ENCODE data around the gene RABL2A. TPM values are rescaled to one million over a fixed set of nuclear protein-coding genes. Genes with fewer than 3 reads are reported as not detected.
A peak's percentile ranks its signal among the peaks of the same experiment; 100 is the strongest.
"Not testable (repeated sequence)": the region's sequence is repeated elsewhere in the genome, so short reads cannot be mapped to it uniquely, and the experiment has no call there.

The RABL2A gene
- total RNA-seq, 1 experiment from 2014 or later = 17.6 TPM

GRCh38 chr2:113609822-113610221 lies 17.2 kb upstream of the RABL2A start:
- DNase-seq (ENCODE audit: unreplicated experiment); H3K4me1 Mint-ChIP-seq (ENCODE audit: insufficient read depth, unreplicated experiment); BruUV-seq (replicated peaks); H3K27ac Mint-ChIP-seq (ENCODE audit: low read depth, unreplicated experiment); H3K27me3 Mint-ChIP-seq (ENCODE audit: insufficient read depth, unreplicated experiment); POLR2A ChIA-PET; CTCF ChIA-PET; H3K9me3 Mint-ChIP-seq (ENCODE audit: unreplicated experiment); intact Hi-C loops (cut with micrococcal nuclease); H3K36me3 Mint-ChIP-seq (ENCODE audit: insufficient read depth, unreplicated experiment); H3K4me3 Mint-ChIP-seq (ENCODE audit: unreplicated experiment): not testable (repeated sequence)

- CTCF ChIA-PET; H3K9me3 Mint-ChIP-seq (ENCODE audit: unreplicated experiment); intact Hi-C loops (cut with micrococcal nuclease); H3K4me3 Mint-ChIP-seq (ENCODE audit: unreplicated experiment); H3K27me3 Mint-ChIP-seq (ENCODE audit: insufficient read depth, unreplicated experiment); DNase-seq (ENCODE audit: unreplicated experiment); BruUV-seq (replicated peaks); POLR2A ChIA-PET; H3K36me3 Mint-ChIP-seq (ENCODE audit: insufficient read depth, unreplicated experiment); H3K27ac Mint-ChIP-seq (ENCODE audit: low read depth, unreplicated experiment): not testable (repeated sequence)
- H3K4me1 Mint-ChIP-seq (ENCODE audit: insufficient read depth, unreplicated experiment) = peaks cover 10% of the 10 kb centered on the region
Measured at GRCh38 chr2:113621002-113621401, 6.1 kb upstream of the RABL2A start.

DNA sequence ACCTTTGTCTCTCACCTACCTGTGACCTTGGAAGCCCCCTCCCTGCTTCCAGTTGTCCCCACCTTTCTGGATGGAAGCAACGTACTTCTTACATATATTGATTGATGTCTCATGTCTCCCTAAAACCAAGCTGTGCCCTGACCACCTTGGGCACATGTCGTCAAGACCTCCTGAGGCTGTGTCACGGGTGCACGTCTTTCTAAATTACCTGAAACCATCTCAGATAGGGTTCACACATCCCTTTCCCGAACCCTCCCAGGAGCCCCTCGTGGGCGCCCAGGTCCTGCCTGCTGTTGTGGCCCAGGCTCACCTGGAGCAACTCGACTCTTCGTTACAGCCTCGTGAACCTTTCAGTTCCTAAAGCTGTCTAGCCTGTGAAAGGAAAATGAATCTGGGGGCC lies 1.2 kb upstream of the RABL2A start:
- POLR2A ChIA-PET; CTCF ChIA-PET; intact Hi-C loops (cut with micrococcal nuclease); DNase-seq (ENCODE audit: unreplicated experiment); H3K27me3 Mint-ChIP-seq (ENCODE audit: insufficient read depth, unreplicated experiment); H3K9me3 Mint-ChIP-seq (ENCODE audit: unreplicated experiment); H3K27ac Mint-ChIP-seq (ENCODE audit: low read depth, unreplicated experiment); BruUV-seq (replicated peaks): not testable (repeated sequence)
- H3K4me1 Mint-ChIP-seq (ENCODE audit: insufficient read depth, unreplicated experiment) = peaks cover 10% of the 10 kb centered on the region
- H3K36me3 Mint-ChIP-seq (ENCODE audit: insufficient read depth, unreplicated experiment) = peaks cover 16% of the 10 kb centered on the region
- H3K4me3 Mint-ChIP-seq (ENCODE audit: unreplicated experiment) = peak overlapping the region; percentile 87

- H3K27me3 Mint-ChIP-seq (ENCODE audit: insufficient read depth, unreplicated experiment); BruUV-seq (replicated peaks); intact Hi-C loops (cut with micrococcal nuclease); H3K4me3 Mint-ChIP-seq (ENCODE audit: unreplicated experiment); H3K27ac Mint-ChIP-seq (ENCODE audit: low read depth, unreplicated experiment); H3K9me3 Mint-ChIP-seq (ENCODE audit: unreplicated experiment); H3K4me1 Mint-ChIP-seq (ENCODE audit: insufficient read depth, unreplicated experiment); POLR2A ChIA-PET; CTCF ChIA-PET: not testable (repeated sequence)
- DNase-seq (ENCODE audit: unreplicated experiment) = peak; percentile 9
- peaks cover 20% of the 10 kb centered on the region for H3K36me3 Mint-ChIP-seq (ENCODE audit: insufficient read depth, unreplicated experiment)
Measured at GRCh38 chr2:113632849-113633345, 5.8 kb downstream of the RABL2A start.

DNA sequence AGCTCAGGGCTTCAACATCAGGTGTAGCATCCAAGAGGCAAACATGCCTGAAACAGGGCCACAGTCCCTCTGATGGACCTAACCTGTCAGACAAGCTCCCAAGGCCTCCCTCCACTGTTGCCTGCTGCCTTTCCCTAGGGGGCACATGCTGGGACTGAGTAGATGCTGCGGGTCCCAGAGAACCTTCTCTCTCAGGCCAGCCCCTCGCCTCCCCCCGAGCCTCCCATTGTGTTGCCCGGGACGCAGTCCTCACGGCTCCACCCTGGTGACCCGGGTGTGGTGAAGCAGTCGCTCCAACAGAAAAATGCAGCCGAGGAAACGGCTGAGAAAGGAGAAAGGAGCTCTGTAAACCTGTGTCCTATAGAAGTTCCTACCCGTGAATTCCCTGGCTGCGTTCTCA lies 8.3 kb downstream of the RABL2A start:
- CTCF ChIA-PET; BruUV-seq (replicated peaks); H3K36me3 Mint-ChIP-seq (ENCODE audit: insufficient read depth, unreplicated experiment): not testable (repeated sequence)

GRCh38 chr2:113636226-113636625 lies 9.2 kb downstream of the RABL2A start:
- H3K27ac Mint-ChIP-seq (ENCODE audit: low read depth, unreplicated experiment); DNase-seq (ENCODE audit: unreplicated experiment); intact Hi-C loops (cut with micrococcal nuclease); H3K4me3 Mint-ChIP-seq (ENCODE audit: unreplicated experiment); POLR2A ChIA-PET; CTCF ChIA-PET; H3K27me3 Mint-ChIP-seq (ENCODE audit: insufficient read depth, unreplicated experiment); H3K4me1 Mint-ChIP-seq (ENCODE audit: insufficient read depth, unreplicated experiment); H3K36me3 Mint-ChIP-seq (ENCODE audit: insufficient read depth, unreplicated experiment); H3K9me3 Mint-ChIP-seq (ENCODE audit: unreplicated experiment): not testable (repeated sequence)
- TSS peak; percentile 10 for BruUV-seq (replicated peaks)

More for the DNA sequence above, 8.3 kb downstream of the RABL2A start:
- intact Hi-C loops (cut with micrococcal nuclease); H3K27ac Mint-ChIP-seq (ENCODE audit: low read depth, unreplicated experiment); H3K4me1 Mint-ChIP-seq (ENCODE audit: insufficient read depth, unreplicated experiment); POLR2A ChIA-PET; DNase-seq (ENCODE audit: unreplicated experiment); H3K4me3 Mint-ChIP-seq (ENCODE audit: unreplicated experiment); H3K27me3 Mint-ChIP-seq (ENCODE audit: insufficient read depth, unreplicated experiment); H3K9me3 Mint-ChIP-seq (ENCODE audit: unreplicated experiment): not testable (repeated sequence)

- DNase-seq (ENCODE audit: unreplicated experiment); H3K9me3 Mint-ChIP-seq (ENCODE audit: unreplicated experiment); H3K27ac Mint-ChIP-seq (ENCODE audit: low read depth, unreplicated experiment); POLR2A ChIA-PET; intact Hi-C loops (cut with micrococcal nuclease); CTCF ChIA-PET; H3K4me1 Mint-ChIP-seq (ENCODE audit: insufficient read depth, unreplicated experiment); BruUV-seq (replicated peaks); H3K36me3 Mint-ChIP-seq (ENCODE audit: insufficient read depth, unreplicated experiment); H3K4me3 Mint-ChIP-seq (ENCODE audit: unreplicated experiment); H3K27me3 Mint-ChIP-seq (ENCODE audit: insufficient read depth, unreplicated experiment): not testable (repeated sequence)
Measured at GRCh38 chr2:113638084-113638483, 11.0 kb downstream of the RABL2A start.

DNA sequence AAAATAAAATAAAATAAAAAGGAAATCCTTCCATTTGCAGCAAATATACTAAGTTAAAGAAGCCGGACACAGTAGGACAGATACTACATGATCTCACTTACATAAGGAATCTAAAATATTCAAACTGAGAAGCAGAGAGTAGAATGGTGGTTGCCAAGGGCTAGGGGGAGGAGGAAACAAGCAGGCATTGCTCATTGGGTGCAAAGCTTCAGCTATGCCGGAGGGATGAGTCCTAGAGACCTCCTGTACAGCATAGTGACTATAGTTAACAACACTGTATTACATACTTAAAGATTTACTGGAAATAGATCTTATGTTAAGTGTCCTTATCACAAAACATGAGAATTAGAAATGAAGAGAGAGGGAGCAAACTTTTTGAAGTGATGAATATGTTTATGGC lies 19.2 kb downstream of the RABL2A start:
- H3K27me3 Mint-ChIP-seq (ENCODE audit: insufficient read depth, unreplicated experiment); H3K36me3 Mint-ChIP-seq (ENCODE audit: insufficient read depth, unreplicated experiment); intact Hi-C loops (cut with micrococcal nuclease); H3K27ac Mint-ChIP-seq (ENCODE audit: low read depth, unreplicated experiment); POLR2A ChIA-PET; H3K4me1 Mint-ChIP-seq (ENCODE audit: insufficient read depth, unreplicated experiment); BruUV-seq (replicated peaks); H3K4me3 Mint-ChIP-seq (ENCODE audit: unreplicated experiment); DNase-seq (ENCODE audit: unreplicated experiment); H3K9me3 Mint-ChIP-seq (ENCODE audit: unreplicated experiment); CTCF ChIA-PET: not testable (repeated sequence)

DNA sequence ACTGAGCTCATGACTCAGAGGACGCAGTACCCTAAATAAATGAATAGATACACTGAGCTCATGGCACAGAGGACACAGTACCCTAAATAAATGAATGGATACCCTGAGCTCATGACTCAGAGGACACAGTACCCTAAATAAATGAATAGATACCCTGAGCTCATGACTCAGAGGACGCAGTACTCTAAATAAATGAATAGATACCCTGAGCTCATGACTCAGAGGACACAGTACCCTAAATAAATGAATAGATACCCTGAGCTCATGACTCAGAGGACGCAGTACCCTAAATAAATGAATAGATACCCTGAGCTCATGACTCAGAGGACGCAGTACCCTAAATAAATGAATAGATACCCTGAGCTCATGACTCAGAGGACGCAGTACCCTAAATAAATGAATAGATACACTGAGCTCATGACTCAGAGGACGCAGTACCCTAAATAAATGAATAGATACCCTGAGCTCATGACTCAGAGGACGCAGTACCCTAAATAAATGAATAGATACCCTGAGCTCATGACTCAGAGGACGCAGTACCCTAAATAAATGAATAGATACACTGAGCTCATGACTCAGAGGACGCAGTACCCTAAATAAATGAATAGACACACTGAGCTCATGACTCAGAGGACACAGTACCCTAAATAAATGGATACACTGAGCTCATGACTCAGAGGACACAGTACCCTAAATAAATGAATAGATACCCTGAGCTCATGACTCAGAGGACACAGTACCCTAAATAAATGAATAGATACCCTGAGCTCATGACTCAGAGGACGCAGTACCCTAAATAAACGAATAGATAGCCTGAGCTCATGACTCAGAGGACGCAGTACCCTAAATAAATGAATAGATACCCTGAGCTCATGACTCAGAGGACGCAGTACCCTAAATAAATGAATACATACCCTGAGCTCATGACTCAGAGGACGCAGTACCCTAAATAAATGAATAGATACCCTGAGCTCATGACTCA lies 24.1 kb downstream of the RABL2A start:
- peak; percentile 1 for DNase-seq (ENCODE audit: unreplicated experiment)
- H3K9me3 Mint-ChIP-seq (ENCODE audit: unreplicated experiment); POLR2A ChIA-PET; H3K27ac Mint-ChIP-seq (ENCODE audit: low read depth, unreplicated experiment); intact Hi-C loops (cut with micrococcal nuclease); H3K36me3 Mint-ChIP-seq (ENCODE audit: insufficient read depth, unreplicated experiment); BruUV-seq (replicated peaks); H3K4me3 Mint-ChIP-seq (ENCODE audit: unreplicated experiment); CTCF ChIA-PET; H3K4me1 Mint-ChIP-seq (ENCODE audit: insufficient read depth, unreplicated experiment); H3K27me3 Mint-ChIP-seq (ENCODE audit: insufficient read depth, unreplicated experiment): not testable (repeated sequence)

Data from MCF 10A (cell line).